ENCODE data around the gene GPR32.

DNA sequence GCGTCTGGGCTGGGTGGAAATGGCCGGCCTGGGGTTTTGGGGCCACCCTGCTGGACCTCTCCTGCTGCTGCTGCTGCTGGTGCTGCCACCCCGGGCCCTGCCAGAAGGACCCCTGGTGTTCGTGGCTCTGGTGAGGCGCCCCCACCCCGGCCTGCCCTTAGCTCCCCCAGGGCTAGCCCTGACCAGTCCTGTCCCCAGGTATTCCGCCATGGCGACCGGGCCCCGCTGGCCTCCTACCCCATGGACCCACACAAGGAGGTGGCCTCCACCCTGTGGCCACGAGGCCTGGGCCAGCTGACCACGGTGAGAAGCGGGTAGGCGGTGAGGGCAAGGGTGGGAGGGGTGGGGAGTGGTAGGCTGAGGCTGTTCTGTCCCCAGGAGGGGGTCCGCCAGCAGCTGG lies 20.1 kb downstream of the GPR32 start, which contains the start of gene ACP4:
- no peak for TF ChIP-seq POLR2A (IDR thresholded peaks at IDR 0.05)
- TF ChIP-seq, protein P1, sequence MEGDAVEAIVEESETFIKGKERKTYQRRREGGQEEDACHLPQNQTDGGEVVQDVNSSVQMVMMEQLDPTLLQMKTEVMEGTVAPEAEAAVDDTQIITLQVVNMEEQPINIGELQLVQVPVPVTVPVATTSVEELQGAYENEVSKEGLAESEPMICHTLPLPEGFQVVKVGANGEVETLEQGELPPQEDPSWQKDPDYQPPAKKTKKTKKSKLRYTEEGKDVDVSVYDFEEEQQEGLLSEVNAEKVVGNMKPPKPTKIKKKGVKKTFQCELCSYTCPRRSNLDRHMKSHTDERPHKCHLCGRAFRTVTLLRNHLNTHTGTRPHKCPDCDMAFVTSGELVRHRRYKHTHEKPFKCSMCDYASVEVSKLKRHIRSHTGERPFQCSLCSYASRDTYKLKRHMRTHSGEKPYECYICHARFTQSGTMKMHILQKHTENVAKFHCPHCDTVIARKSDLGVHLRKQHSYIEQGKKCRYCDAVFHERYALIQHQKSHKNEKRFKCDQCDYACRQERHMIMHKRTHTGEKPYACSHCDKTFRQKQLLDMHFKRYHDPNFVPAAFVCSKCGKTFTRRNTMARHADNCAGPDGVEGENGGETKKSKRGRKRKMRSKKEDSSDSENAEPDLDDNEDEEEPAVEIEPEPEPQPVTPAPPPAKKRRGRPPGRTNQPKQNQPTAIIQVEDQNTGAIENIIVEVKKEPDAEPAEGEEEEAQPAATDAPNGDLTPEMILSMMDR (IDR thresholded peaks at IDR 0.05): no peak
